Measurements from ENCODE around the gene LARP4B.

GRCh38 chr10:846126-846685 is 85.3 kb downstream of the LARP4B start:
- TF ChIP-seq, protein P1, sequence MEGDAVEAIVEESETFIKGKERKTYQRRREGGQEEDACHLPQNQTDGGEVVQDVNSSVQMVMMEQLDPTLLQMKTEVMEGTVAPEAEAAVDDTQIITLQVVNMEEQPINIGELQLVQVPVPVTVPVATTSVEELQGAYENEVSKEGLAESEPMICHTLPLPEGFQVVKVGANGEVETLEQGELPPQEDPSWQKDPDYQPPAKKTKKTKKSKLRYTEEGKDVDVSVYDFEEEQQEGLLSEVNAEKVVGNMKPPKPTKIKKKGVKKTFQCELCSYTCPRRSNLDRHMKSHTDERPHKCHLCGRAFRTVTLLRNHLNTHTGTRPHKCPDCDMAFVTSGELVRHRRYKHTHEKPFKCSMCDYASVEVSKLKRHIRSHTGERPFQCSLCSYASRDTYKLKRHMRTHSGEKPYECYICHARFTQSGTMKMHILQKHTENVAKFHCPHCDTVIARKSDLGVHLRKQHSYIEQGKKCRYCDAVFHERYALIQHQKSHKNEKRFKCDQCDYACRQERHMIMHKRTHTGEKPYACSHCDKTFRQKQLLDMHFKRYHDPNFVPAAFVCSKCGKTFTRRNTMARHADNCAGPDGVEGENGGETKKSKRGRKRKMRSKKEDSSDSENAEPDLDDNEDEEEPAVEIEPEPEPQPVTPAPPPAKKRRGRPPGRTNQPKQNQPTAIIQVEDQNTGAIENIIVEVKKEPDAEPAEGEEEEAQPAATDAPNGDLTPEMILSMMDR (IDR thresholded peaks at IDR 0.05) = no peak
- no peak for TF ChIP-seq EZH2phosphoT487 (IDR thresholded peaks at IDR 0.05)

Data from neural progenitor cell (in vitro differentiated cells).